ENCODE data around the gene SCAMP5. TPM values are rescaled to one million over a fixed set of nuclear protein-coding genes. Genes with fewer than 3 reads are reported as not detected.

The SCAMP5 gene
- total and polyA plus RNA-seq, 2 of the 13 experiments (the other 11 are each of a cell fraction or from before 2014, with no cell fraction given) = 34.3 to 49.0 TPM

DNA sequence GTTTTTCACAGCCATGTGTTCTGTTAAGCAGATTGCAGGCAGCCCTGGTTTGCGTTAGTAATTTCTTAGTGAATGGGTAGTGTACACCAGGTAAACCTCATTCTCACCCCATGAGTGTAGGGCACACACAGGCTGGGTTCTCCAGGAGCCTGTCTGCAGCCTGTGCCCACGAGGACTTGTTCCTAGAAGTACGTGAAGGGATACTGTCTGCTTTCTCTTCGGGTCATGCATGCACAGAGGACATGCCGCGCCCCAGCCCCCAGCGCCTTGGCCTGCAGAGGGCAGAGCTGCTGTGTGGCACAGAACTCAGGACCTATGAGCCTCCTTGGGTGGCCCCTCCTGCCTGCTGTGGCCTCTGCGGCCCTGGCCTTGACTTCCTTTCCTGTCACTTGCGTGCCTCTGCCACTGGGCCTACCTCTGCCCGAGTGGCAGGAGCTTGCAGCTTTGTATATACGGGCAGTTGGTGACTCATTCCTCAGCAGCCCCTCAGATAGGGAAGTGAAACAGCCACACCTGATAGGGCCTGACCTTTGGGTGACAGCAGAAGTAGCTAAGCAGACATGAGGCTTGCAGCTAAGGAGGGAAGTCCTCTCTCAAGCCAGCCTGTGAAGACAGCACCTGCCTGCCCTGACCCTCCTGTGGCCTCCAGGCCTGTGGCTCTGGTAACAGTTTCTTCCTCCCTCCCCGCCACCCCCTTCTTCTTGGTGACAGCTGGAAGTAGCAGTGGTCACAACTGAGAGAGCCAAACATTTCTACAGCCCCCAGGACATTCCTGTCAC lies 47.6 kb downstream of the SCAMP5 start (continued):
- TF ChIP-seq, protein P1, sequence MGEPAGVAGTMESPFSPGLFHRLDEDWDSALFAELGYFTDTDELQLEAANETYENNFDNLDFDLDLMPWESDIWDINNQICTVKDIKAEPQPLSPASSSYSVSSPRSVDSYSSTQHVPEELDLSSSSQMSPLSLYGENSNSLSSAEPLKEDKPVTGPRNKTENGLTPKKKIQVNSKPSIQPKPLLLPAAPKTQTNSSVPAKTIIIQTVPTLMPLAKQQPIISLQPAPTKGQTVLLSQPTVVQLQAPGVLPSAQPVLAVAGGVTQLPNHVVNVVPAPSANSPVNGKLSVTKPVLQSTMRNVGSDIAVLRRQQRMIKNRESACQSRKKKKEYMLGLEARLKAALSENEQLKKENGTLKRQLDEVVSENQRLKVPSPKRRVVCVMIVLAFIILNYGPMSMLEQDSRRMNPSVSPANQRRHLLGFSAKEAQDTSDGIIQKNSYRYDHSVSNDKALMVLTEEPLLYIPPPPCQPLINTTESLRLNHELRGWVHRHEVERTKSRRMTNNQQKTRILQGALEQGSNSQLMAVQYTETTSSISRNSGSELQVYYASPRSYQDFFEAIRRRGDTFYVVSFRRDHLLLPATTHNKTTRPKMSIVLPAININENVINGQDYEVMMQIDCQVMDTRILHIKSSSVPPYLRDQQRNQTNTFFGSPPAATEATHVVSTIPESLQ (CRISPR knock-in tag; conservative IDR thresholded peaks at IDR 0.05) = no peak
- TF ChIP-seq MYC (CRISPR knock-in tag; IDR thresholded peaks at IDR 0.05; ENCODE audit: borderline replicate concordance) (peak; percentile 59; the same call in 1 of the 2 replicates), NR2F2 (IDR thresholded peaks at IDR 0.05; ENCODE audit: borderline replicate concordance, low read depth) (0 out of 2 replicates have a peak, but pooled peaks have one; percentile 70), SRY (CRISPR knock-in tag; IDR thresholded peaks at IDR 0.05) (peak; percentile 80; the same call in 1 of the 2 replicates), ZZZ3 (CRISPR knock-in tag; IDR thresholded peaks at IDR 0.05; ENCODE audit: borderline replicate concordance) (no peak), MATR3 (CRISPR knock-in tag; IDR thresholded peaks at IDR 0.05) (no peak), SOX6 (IDR thresholded peaks at IDR 0.05) (no peak), SOX6 (CRISPR knock-in tag; IDR thresholded peaks at IDR 0.05) (peak; percentile 80), ZSCAN20 (CRISPR knock-in tag; IDR thresholded peaks at IDR 0.05; ENCODE audit: borderline replicate concordance) (no peak), HNRNPH1 (optimal IDR thresholded peaks at IDR 0.05; ENCODE audit: low read depth, low read length) (no peak), EZH2 (conservative IDR thresholded peaks at IDR 0.05; ENCODE audit: low read depth, low read length) (no peak), ZNF607 (CRISPR knock-in tag; IDR thresholded peaks at IDR 0.05; ENCODE audit: borderline replicate concordance) (0 out of 2 replicates have a peak, but pooled peaks have one; percentile 70)
- TF ChIP-seq, protein P2, sequence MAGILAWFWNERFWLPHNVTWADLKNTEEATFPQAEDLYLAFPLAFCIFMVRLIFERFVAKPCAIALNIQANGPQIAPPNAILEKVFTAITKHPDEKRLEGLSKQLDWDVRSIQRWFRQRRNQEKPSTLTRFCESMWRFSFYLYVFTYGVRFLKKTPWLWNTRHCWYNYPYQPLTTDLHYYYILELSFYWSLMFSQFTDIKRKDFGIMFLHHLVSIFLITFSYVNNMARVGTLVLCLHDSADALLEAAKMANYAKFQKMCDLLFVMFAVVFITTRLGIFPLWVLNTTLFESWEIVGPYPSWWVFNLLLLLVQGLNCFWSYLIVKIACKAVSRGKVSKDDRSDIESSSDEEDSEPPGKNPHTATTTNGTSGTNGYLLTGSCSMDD (CRISPR knock-in tag; IDR thresholded peaks at IDR 0.05) = no peak
- TF ChIP-seq, protein P3, sequence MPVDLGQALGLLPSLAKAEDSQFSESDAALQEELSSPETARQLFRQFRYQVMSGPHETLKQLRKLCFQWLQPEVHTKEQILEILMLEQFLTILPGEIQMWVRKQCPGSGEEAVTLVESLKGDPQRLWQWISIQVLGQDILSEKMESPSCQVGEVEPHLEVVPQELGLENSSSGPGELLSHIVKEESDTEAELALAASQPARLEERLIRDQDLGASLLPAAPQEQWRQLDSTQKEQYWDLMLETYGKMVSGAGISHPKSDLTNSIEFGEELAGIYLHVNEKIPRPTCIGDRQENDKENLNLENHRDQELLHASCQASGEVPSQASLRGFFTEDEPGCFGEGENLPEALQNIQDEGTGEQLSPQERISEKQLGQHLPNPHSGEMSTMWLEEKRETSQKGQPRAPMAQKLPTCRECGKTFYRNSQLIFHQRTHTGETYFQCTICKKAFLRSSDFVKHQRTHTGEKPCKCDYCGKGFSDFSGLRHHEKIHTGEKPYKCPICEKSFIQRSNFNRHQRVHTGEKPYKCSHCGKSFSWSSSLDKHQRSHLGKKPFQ (CRISPR knock-in tag; IDR thresholded peaks at IDR 0.05; ENCODE audit: insufficient replicate concordance) = peak; percentile 83
- TF ChIP-seq, protein P4, sequence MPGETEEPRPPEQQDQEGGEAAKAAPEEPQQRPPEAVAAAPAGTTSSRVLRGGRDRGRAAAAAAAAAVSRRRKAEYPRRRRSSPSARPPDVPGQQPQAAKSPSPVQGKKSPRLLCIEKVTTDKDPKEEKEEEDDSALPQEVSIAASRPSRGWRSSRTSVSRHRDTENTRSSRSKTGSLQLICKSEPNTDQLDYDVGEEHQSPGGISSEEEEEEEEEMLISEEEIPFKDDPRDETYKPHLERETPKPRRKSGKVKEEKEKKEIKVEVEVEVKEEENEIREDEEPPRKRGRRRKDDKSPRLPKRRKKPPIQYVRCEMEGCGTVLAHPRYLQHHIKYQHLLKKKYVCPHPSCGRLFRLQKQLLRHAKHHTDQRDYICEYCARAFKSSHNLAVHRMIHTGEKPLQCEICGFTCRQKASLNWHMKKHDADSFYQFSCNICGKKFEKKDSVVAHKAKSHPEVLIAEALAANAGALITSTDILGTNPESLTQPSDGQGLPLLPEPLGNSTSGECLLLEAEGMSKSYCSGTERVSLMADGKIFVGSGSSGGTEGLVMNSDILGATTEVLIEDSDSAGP (CRISPR knock-in tag; IDR thresholded peaks at IDR 0.05; ENCODE audit: borderline replicate concordance) = peak; percentile 89
- TF ChIP-seq, protein P5, sequence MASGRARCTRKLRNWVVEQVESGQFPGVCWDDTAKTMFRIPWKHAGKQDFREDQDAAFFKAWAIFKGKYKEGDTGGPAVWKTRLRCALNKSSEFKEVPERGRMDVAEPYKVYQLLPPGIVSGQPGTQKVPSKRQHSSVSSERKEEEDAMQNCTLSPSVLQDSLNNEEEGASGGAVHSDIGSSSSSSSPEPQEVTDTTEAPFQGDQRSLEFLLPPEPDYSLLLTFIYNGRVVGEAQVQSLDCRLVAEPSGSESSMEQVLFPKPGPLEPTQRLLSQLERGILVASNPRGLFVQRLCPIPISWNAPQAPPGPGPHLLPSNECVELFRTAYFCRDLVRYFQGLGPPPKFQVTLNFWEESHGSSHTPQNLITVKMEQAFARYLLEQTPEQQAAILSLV (CRISPR knock-in tag; IDR thresholded peaks at IDR 0.05; ENCODE audit: borderline replicate concordance) = peak; percentile 84; the same call in 1 of the 2 replicates
- TF ChIP-seq, protein P6, sequence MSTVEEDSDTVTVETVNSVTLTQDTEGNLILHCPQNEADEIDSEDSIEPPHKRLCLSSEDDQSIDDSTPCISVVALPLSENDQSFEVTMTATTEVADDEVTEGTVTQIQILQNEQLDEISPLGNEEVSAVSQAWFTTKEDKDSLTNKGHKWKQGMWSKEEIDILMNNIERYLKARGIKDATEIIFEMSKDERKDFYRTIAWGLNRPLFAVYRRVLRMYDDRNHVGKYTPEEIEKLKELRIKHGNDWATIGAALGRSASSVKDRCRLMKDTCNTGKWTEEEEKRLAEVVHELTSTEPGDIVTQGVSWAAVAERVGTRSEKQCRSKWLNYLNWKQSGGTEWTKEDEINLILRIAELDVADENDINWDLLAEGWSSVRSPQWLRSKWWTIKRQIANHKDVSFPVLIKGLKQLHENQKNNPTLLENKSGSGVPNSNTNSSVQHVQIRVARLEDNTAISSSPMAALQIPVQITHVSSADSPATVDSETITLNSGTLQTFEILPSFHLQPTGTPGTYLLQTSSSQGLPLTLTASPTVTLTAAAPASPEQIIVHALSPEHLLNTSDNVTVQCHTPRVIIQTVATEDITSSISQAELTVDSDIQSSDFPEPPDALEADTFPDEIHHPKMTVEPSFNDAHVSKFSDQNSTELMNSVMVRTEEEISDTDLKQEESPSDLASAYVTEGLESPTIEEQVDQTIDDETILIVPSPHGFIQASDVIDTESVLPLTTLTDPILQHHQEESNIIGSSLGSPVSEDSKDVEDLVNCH (CRISPR knock-in tag; IDR thresholded peaks at IDR 0.05) = no peak
- TF ChIP-seq, protein P7, sequence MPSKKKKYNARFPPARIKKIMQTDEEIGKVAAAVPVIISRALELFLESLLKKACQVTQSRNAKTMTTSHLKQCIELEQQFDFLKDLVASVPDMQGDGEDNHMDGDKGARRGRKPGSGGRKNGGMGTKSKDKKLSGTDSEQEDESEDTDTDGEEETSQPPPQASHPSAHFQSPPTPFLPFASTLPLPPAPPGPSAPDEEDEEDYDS (CRISPR knock-in tag; IDR thresholded peaks at IDR 0.05) = peak; percentile 57; the same call in 1 of the 2 replicates

Measured in HepG2 (cell line).